HG02938 (cell line): ENCODE results near the gene CUEDC2.
A peak's percentile ranks its signal among the peaks of the same experiment; 100 is the strongest.

Experiments
- ATAC-seq: cut with Tn5 transposase; IDR thresholded peaks from one replicate; pipeline ENCODE4 v1.9.1; 2021; ENCODE audit warnings: mild to moderate bottlenecking, moderate library complexity; ENCODE audit not compliant: unreplicated experiment

The CUEDC2 gene, protein sequence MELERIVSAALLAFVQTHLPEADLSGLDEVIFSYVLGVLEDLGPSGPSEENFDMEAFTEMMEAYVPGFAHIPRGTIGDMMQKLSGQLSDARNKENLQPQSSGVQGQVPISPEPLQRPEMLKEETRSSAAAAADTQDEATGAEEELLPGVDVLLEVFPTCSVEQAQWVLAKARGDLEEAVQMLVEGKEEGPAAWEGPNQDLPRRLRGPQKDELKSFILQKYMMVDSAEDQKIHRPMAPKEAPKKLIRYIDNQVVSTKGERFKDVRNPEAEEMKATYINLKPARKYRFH

DNA sequence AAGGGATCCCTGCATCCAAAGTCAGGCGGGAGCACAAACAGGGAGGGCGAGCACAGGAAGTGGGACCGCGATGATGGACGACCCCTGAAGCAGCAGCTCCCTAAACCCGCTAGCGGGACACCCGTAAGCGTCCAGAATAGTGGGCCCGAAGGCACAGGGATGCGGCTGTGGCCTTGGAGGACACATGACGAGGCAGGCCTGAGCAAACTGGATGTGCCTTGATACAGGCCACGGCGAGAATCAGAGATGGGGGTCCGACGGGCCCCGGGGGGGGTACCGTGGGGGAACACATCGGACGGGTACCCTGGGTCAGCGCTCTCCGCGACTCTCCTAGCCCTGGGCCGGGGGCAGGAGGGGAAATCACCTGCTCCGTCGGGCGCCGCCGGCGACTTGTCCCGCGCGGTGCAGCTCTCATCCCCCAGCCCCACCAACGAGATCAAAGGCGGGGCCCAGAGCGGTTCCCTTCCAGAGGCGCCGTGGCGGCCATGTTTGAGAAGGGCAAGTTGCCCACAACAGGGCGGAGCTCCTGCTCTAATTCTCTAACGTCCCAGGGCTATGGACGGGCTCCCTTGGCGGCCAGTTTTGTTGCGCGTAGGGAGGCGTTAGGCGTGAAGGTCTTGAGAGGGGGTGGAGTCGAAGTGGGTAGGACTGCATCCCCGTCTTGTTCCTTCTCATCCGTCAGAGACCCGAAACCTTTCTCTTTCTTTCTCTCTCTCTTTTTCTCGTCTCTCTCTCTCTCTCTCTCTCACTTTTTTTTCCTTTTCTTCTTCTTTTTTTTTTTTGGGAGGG lies at the start of gene CUEDC2:
TSS of gene CUEDC2 (minus strand) at position 413 of the 789 bp plus-strand sequence. CDS start 7,386 bp downstream, outside the sequence.
- peak; percentile 85 for ATAC-seq

DNA sequence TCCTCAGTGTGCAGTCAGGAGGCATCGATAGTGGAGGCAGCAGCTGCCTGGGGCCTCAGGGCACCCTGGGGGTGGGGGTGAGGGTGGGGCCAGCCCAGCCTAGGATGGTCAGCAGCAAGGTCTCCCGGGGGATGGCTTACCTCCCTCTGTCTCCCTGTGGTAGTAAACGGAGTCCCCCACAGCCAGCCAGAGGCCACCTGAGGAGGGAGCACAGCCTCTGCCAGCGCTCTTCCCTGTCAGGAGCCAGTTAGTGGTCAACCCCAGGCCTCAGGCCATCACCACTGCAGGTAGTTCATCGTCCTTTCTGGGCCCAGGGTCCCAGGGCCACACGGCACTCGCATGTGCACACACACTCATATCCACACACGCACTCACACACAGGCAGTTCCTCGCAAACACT lies 48.0 kb upstream of the CUEDC2 start:
- ATAC-seq: no peak

- ATAC-seq: no peak
These were observed 47.3 kb upstream of the CUEDC2 start for GRCh38 chr10:102479651-102480050.

DNA sequence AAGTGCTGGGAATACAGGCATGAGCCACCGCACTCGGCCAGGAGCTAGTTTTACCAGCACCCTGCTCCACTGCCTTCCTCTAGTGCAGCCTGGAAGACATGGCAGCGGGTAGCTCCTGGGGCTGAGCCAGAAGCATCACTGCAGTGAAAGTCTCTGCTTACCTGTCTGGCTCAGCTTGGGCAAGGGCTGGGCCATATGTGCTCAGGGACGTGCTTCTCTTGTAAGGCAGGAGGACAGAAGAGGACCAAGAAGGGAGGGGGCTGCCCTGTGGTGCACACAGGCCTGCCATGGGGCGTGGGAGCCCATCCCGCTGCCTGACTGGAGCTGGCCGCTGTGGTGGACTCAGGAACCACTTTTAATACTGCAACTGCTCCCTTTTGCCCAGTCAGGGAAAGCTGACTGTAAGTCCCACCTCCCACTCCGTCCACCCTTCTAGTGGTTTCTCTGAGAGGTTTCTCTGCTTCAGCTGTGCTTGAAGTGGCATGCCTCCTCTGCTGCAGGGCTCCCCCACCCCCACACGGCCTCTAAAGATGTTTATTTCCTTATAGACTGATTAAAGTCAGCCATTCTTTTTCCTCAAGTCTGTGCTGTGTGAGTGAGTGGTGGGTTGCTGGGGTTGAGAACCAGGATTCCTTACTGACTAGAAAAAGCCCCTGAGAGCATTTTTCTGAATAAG lies 44.2 kb upstream of the CUEDC2 start:
- ATAC-seq: no peak

- ATAC-seq: no peak
These were observed 43.2 kb upstream of the CUEDC2 start for GRCh38 chr10:102475451-102476040.

- no peak for ATAC-seq
These were observed 41.3 kb upstream of the CUEDC2 start for GRCh38 chr10:102473445-102474331.

DNA sequence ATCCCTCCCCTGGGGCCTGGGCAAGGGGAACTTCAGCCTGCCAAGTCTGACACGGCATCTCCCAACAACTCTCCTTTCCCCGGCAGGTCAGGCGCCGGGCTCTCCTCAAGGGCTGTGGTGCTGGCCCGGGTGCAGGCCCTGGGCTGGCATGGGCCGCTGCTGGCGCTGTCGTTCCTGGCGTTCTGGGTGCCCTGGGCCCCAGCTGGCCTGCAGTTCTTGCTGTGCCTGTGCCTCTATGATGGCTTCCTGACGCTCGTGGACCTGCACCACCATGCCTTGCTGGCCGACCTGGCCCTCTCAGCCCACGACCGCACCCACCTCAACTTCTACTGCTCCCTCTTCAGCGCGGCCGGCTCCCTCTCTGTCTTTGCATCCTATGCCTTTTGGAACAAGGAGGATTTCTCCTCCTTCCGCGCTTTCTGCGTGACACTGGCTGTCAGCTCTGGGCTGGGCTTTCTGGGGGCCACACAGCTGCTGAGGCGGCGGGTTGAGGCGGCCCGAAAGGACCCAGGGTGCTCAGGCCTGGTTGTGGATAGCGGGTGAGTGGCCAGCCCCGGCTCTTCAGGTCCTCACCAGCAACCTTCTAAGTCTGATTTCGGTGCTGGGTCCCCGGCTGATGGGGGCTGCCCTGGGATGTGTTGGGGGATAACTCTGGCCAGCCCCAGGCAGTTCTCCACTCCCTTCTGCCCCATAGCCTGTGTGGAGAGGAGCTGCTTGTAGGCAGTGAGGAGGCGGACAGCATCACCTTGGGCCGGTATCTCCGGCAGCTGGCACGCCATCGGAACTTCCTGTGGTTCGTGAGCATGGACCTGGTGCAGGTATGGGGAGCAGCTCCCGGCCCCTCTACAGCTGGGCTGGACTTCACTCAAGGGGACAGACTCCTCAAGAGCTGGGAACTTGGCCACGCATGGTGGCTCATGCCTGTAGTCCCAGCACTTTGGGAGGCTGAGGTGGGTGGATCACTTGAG lies 38.5 kb upstream of the CUEDC2 start:
- no peak for ATAC-seq

- ATAC-seq: no peak
These were observed 36.3 kb upstream of the CUEDC2 start for GRCh38 chr10:102468683-102469082.

DNA sequence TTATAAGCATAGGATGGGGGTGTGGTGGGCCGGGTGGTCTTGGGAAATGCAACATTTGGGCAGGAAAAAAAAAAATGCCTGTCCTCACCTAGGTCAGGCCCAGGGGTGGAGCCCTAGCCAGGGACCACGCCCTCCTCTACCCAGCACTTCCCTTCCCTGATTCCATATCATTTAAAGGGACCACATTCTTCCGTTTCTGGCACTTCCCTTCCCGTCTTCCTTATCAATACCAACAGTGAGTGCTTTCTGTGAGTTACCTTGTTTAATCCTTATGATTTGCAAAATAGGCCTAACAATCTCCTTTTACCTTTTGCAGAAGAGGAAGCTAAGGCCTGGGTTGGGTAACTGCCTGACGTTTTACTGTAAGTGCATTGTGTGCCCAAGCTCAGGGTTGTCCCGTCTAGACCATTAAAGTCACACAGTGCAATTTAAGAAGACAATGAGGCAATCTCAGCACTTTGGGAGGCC lies 35.6 kb upstream of the CUEDC2 start:
- ATAC-seq: no peak

GRCh38 chr10:102467318-102467717 lies 34.9 kb upstream of the CUEDC2 start:
- no peak for ATAC-seq

GRCh38 chr10:102465466-102465865 lies 33.1 kb upstream of the CUEDC2 start:
- ATAC-seq: no peak

DNA sequence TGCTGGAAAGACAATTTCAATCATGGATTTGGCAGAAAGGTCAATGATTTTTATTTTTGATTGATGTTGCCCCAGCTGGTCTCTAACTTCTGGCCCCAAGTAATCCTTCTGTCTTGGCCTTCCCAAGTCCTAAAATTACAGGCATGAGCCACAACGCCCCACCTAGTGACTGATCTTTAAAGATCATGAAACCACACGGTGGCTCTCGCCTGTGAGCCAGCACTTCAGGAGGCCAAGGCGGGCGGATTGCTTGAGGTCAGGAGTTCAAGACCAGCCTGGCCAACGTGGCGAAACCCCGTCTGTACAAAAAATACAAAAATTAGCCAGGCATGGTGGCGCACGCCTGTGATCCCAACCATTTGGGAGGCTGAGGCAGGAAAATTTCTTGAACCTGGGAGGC lies 31.6 kb upstream of the CUEDC2 start:
- ATAC-seq: no peak

DNA sequence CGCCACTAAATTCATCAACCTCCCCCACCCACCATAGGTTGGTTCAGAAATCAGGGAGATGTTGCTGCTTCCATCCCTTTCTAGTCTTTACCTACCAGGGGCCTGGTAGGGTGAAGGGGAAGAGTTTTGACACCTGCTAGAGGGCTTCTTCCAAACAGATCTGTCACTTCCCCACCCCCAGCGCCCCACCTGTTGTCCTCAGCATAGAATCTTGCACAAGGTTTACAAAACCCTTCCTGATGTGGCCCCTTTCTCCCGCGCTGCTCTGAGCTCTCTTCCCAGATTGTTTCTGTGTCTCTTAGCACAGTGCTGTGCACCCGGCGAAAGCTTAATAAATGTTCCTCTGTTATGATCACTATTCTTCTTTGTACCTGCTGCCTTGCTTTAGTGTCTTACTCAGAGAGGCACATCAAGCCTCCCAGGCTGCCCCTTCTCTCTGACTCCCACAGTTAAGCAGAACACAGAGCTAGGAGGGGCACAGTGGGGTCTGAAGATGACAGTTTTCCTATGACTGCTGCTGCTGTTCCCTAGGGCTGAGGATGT lies 30.2 kb upstream of the CUEDC2 start:
- no peak for ATAC-seq

- peak; percentile 67 for ATAC-seq
These were observed 29.0 kb upstream of the CUEDC2 start for GRCh38 chr10:102461187-102462054.

GRCh38 chr10:102460836-102461186 lies 28.4 kb upstream of the CUEDC2 start:
- ATAC-seq: peak; percentile 17

- no peak for ATAC-seq
These were observed 26.3 kb upstream of the CUEDC2 start for GRCh38 chr10:102458656-102459055.

DNA sequence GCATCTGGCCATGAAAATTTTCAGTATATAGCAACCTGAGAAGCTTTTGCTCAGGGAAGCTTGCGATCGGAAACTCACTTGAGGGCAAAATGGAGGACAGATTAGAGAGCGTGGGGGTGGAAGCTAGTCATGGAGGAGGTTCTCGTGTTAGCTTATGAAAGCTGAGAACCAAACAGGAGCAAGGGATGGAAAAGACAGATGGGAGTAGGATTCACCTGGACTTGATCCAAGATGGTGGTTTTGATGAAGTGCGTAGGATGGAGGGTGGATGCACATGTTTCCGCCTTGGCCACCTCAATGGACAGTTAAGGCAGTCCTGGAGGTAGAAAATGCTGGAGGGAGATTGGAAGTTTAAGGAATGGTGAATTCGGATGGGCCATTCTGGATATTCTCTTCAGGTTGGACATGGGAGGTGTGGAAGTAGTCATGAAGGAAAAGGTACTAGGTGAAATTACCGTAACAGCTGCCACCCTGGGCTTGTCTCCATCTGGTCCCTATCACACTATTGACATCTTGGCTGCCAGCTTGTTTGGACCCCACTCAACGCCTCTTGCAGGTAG lies 25.3 kb upstream of the CUEDC2 start:
- ATAC-seq: no peak
